HG03135 (cell line): ENCODE data around the gene INPPL1.

Source experiments
- ATAC-seq: cut with Tn5 transposase; IDR thresholded peaks from one replicate; pipeline ENCODE4 v1.9.1; 2021; ENCODE audit warnings: mild to moderate bottlenecking, moderate library complexity; ENCODE audit not compliant: unreplicated experiment

The INPPL1 gene

DNA sequence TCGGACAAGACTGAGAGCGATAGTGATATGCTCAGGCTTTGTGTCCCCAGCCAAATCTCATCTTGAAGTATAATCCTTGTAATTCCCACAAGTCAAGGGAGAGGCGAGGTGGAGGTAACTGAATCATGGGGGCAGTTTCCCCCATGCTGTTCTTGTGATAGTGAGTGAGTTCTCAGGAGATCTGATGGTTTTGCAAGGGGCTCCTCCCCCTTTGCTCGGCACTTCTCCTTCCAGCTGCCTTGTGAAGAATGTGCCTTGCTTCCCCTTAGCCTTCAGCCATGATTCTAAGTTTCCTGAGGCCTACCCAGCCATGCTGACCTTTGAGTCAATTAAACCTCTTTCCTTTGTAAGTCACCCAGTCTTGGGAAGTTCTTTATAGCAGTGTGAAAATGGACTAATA is 15.5 kb upstream of the INPPL1 start:
- no peak for ATAC-seq

DNA sequence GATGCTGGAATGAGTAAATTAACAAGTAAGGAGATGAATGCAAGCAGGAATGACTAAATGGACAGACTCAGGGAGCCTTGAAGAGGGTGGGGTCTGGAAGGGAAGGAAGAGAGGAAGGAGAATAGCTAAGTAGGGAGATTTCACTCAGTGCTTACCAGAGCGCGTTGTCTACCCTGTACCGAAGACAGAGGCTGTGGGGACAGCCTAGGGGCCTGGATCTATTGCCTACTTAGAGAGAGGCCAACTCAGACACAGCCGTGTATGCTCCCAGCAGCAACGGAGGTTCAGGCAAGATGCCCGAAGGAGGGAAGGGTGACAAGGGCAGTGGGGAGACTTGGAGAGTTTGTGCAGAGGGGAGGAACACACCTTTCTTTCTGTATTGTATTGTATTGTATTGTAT is 7.9 kb upstream of the INPPL1 start, which contains the start of gene FOLR2:
Gene FOLR2, plus strand, starts transcription at position 157 of the 400 bp plus-strand sequence. CDS start 1,791 bp downstream, outside the sequence.
- no peak for ATAC-seq

DNA sequence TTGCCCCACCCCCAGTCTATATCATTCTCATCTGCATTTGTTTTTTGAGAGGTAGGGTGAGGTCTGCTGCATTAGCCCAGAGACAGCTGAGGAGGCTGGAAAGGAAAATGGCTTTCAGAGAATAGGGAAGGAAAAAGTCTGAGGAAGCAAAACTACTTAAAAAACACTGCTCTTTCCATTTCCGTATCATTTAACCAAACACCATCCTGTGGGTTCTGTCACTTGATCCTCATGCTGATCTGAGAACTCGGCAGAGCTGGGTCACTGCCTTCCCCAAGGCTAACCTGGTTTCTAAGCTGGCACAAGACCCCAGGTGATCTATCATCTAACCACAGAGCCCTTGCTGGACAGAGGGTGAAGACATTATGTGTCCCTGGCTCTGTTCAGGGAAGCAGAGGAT is 6.7 kb upstream of the INPPL1 start:
- ATAC-seq = no peak

DNA sequence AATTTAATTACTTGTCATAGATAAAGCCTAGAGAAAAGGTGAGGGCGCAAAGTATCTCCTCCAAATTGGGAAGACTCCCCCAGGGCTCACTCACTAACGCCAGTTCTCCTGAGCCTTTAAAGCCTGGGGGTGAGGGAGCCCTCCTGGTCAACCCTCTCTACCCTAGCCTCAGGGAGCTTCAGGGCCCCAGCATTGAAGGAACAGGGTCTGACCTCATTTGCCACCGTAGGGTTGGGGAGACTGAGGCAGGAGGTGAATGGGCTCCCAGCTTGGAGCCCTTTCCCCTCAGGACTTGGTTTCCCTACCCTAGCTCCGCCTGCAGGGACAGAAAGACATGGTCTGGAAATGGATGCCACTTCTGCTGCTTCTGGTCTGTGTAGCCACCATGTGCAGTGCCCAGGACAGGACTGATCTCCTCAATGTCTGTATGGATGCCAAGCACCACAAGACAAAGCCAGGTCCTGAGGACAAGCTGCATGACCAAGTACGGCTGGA is 6.3 kb upstream of the INPPL1 start:
- no peak for ATAC-seq

DNA sequence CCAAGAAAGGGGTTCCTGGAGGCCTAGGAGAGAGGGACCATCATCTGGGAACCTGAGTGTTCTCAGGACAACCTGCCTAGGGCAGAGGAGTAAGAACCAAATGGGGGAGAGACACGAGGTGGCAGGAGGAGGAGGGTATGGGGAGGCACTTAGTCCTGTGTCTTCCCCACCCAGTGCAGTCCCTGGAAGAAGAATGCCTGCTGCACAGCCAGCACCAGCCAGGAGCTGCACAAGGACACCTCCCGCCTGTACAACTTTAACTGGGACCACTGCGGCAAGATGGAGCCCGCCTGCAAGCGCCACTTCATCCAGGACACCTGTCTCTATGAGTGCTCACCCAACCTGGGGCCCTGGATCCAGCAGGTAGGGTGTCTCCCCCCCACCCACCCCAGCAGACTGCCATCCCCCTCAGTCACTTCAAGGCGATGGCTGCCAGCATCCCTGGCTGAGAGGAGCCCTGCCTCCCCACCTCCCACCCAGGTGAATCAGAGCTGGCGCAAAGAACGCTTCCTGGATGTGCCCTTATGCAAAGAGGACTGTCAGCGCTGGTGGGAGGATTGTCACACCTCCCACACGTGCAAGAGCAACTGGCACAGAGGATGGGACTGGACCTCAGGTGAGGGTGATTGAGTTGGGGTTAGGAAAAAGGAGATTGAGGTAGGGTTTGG is 3.7 kb upstream of the INPPL1 start:
- no peak for ATAC-seq

DNA sequence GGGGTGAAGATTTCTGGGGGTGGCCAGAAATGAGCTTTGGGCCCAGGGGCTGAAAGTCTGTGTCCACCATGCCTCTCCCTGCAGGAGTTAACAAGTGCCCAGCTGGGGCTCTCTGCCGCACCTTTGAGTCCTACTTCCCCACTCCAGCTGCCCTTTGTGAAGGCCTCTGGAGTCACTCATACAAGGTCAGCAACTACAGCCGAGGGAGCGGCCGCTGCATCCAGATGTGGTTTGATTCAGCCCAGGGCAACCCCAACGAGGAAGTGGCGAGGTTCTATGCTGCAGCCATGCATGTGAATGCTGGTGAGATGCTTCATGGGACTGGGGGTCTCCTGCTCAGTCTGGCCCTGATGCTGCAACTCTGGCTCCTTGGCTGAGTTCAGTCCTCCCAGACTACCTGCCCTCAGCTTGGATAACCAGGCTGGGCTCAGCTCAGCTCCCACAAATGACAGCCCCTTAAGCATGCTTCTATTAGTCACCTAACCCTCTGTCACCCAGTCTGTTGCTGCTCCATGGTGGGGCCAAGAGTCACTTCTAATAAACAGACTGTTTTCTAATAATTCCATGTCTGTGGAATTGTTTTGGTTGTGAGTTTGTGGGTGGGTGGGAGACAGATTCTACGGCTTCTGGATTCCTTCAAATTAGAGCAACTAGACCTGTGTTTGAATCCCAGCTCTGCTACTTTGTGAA is 3.0 kb upstream of the INPPL1 start:
- ATAC-seq = no peak

DNA sequence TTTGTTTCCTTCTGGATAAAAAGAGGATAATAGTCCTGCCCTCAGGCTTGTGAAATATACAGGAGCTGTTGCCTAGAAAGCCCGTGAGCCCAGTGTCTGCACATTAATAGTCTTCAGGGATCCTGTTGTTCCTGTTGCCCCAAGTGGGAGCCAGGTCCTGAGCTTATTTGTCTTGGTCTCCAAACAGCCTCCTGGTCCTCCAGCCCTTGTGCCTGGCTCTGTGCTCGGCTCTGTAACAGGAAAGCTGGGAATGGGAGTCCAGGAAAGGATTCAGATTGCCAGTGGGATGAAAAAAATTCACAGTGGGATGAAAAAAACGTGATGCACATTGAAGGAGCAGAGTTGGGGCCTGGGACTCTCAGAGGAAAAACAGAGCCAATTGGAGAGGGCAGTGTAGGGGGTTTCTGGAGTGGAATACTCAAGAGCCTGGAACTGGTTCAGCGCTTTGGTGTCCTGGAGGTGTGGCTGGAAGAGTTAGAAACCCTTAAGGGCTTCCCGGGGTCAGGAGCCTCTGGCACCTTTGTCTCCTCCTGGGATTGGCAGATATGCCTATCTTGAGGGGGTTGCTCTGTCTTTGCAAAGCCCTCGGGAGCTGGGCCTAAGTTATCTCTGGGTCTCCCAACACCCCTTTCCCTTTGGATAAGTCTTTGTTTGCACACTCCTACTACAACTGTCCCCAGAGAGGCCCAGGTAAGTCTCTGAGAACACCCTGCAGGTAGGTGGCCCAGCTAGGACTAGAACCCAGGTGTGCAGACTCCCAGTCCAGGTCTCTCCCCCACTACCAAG is 2.3 kb upstream of the INPPL1 start:
- no peak for ATAC-seq

DNA sequence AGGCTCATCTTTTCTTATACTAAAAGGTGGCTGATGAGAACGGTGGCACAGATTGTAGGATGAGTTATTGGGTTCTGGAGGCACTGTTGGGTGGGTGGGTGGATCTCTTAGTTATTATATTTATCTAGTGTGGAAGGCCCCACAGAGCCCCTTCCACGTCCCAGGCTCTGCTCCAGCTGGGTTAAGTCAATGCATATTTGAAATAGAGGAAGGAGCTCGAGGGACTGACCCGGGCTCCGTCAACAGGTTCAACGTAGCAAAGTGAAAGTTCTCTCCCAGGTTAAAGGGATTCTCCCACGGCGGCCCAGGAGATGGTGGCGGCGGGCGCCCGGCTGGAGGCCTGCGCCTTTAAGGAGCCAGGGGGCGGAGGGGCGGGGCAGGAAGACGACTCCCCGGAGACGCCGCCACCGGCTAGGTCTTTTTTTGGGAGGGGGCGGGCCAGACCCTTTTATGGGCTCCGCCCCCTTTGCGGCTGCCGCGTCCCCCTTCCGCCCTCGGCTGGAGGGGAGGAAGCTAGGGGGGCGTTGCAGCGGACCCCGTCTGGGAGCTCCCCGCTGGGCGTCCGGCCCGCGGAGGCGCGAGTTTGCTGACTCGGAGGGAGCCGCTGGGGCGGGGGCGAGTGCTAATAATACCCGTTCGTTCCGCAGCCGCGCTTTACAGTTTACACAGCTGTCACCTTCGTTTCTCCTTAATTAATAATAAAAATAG is 1.5 kb upstream of the INPPL1 start:
- peak; percentile 64 for ATAC-seq

DNA sequence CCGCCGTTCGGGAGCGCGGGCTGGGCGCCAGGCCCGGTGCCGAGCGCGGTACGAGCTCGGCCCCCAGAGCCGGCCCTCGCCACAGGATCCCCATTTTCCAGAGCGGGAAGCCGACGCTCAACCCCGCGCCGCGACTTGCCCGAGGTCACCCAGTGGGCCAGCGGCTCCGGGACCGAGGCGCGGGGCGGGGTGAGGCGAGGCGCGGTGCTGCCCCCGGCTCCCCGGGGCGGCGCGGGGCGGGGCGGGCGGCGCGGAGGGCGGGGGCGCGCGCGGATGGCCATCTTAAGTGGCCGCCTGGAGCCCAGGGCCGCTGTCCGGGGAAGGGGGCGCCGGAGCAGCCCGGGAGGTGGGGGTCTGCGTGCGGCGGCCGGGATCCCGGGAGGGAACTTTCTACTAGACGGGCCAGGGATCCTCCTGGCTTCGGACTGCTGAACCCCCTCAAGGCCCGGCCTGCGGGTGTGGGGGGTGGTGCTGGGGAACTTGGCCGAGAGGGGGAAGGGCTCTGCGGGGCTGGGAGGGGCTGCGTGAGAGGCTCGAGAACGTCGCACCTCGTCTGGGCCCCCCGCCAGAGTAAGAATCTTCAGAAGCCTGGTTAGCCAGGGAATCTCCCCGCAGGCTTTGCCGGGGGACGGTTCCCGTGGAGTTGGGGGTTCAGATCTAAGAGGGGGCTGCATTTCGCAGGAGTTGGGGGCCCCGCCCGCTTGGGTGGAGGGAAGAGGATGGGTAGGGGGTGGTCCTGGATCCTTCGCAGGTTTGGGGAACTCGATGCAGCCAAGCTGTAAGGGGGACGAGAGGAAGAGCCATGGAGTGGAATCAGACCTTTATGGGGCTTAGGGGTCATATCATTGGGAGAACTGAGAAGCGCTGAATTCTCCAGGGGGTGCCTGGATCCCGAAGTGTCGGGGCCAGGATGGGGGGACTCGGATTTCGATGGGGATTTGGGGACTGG is 678 bp upstream of the INPPL1 start:
- ATAC-seq = peak; percentile 48

DNA sequence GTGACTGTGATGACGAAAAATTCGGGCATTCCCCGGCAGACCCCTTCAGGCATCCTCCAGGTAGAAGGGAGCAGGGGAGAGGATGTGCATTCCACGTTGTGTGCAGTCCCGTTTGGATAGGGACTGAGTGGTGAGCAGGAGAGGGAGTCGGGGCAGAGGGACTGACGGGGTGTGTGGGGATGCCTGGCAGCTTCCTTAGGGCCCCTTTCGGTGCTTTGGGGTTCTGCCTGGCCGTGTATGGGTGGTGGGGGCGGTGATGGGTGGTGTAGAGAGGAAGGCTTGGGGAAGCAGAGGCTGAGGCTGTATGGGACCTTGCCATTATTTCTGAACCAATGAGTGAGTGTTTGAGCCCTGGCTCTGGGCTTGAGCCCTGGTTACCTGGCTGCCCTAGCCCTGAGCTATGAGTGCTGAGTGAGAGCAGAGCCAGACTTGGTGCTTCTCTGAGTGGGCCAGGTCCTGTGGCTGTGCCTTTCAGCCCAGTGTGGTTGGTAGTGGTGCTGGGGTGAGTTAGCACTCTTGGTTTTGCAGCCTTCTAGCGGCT is 914 bp downstream of the INPPL1 start:
- ATAC-seq = no peak

DNA sequence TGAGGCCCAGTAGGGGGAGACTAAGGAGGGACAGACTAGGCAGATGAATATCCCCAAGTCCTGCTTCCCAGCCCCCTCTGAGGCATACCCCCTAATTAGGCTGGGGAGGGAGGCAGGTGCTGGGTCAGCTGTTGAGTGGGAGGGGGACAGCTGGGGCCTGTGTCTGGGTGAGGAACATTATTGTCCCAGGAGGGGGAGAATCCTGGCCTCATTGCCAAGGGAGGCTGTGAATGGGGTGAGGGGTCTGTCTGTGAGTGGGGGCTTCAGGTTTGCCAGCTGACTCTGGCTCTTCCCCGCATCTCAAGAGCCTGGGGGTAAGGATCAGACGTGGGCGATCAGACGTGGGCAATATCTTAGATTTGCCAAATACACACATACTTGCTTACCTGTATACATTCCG is 2.1 kb downstream of the INPPL1 start:
- ATAC-seq = no peak

DNA sequence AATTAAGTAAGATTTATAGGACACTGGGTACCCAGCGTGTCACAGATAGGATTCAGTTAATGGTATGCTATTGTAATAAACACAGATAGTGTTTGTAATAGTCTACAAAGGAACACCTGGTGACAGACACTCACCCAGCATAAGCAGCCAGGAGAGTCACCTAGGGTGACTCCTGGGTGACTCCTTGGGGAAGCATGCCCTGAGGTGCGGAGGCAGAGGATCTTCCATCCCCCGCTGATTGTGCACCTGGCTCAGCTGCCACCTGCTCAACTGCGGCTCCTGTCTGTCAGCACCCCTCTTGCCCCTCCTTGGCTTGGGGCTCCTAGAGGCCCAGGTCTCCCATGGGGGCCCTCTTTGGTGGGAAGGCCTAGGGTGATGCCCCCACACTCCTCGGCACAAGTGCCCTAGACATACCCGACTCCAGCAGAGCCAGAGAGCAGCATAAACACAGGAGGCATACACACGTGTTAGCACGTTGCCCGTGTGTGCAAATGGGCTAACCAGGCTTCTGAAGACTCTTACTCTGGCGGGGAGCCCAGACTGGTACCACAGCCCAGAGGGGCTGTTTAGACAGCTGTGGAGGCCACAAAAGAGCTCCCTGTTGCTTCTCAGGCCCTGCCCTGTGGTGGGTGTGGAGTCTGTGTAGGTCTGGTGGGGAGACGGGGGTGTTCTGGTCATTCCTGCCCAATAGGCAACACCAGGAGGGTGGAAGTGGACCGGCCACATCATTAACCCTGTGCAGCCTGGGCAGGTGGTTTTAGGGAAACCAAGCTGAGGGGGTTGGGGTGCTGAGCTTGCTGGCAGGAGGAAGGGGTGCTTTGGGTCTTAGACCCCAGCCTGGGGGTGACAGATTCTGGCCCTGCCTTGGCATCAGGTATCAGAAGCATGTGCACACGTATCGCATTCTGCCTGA is 3.0 kb downstream of the INPPL1 start:
- ATAC-seq = no peak

DNA sequence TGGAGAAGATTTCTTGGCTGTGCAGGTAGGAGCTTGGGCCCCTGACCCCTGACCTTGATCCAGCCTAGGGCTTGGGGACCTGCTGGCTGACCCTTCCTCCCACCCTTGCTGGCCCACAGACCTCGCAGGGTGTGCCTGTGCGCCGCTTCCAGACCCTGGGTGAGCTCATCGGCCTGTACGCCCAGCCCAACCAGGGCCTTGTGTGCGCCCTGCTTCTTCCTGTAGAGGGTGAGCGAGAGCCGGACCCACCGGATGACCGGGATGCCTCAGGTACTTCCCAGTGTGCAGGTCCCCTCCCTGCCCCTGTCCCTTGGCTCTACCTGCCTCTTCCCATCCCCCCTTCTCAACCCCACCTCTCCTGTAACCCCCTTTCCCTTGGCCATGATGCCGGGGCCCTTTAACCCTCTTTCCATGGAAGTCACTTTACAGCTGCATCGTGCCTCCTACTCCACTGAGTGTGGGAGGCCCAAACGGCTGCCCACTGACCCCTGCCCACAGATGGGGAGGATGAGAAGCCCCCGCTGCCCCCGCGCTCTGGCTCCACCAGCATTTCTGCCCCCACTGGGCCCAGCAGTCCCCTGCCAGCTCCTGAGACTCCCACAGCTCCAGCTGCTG is 3.8 kb downstream of the INPPL1 start:
- no peak for ATAC-seq

DNA sequence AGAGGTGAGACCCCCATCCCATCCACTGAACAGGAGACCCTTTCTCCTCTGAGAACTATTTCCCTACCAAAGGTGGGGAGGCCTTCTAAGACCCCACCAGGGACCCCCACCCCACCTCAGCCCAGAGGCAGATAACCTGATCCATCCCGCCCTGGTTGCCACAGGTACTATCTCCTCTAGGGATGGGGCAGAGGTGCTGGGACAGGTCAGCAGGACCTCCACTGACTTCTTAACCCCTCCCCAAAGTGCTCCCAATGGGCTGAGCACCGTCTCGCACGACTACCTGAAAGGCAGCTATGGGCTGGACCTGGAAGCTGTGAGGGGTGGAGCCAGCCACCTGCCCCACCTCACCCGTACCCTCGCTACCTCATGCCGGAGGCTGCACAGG is 4.3 kb downstream of the INPPL1 start:
- no peak for ATAC-seq

DNA sequence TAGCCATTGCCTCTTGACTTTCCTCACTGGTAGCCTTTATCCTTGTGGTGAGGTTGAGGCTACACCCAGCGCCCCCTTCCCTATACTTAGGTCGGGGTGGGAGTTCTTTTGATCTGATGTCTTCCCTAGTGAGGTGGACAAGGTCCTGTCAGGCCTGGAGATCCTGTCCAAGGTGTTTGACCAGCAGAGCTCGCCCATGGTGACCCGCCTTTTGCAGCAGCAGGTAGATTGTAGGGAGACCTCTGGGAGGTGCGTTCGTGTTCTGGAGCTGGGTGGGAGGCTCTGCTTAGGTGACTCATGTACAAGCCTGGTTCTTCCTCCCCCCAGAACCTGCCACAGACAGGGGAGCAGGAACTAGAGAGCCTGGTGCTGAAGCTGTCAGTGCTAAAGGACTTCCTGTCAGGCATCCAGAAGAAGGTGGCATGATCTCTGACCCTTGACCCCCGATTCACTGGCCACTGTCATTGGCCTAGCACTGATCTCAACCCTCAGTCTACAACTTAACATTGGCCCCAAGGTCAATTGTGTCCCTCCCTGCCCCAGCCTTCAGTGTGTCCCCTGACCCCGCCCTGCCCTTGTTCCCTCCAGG is 4.9 kb downstream of the INPPL1 start:
- ATAC-seq = no peak

DNA sequence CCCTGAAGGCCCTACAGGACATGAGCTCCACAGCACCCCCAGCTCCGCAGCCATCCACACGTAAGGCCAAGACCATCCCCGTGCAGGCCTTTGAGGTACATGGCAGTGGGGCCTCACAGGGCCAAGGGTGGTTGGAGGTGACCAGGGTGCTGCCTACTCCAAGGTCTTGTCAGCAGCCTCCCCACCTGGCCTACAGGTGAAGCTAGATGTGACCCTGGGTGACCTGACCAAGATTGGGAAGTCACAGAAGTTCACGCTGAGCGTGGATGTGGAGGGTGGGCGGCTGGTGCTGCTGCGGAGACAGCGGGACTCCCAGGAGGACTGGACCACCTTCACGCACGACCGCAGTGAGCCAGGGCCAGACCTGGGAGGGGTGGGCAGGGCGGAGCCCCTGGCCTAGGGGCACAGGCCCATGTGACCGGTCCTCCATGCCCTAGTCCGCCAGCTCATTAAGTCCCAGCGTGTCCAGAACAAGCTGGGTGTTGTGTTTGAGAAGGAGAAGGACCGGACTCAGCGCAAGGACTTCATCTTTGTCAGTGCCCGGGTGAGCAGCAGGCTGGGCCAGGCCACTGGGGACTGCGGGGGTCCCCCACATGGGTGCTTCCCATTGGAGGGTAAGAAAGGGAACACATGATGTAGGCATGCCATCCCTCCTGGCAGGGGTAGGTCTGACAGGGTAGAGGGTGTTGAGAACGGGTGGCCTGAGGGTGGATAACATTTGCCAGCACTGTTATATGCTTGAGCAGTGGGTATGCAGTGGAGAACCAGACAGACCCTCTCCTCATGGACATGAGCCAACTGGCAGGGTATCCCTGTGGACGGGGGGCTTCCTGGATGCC is 5.6 kb downstream of the INPPL1 start:
- no peak for ATAC-seq

DNA sequence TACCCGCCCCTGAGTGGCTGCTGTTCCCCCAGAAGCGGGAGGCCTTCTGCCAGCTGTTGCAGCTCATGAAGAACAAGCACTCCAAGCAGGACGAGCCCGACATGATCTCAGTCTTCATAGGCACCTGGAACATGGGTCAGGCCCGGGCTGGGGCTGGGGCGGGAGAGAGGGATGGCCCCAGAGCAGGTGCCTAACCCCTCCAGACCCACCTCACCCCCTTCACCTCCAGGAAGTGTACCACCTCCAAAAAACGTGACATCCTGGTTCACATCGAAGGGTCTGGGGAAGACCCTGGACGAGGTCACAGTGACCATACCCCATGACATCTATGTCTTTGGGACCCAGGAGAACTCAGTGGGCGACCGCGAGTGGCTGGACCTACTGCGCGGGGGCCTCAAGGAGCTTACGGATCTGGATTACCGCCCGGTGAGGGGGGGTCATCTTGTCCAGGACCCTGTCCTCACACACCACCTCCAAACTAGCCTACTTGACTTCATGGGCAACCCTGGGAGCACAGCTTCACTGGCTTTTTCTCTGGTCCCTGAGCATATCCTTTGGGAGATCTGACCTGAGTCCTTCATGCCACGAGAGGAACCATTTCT is 6.3 kb downstream of the INPPL1 start:
- no peak for ATAC-seq
